NT2/D1 (cell line): ENCODE data around the gene RSAD1.

Source experiments
- DNase-seq: peaks from one replicate; pipeline ENCODE4 v3.0.0-alpha.2; 2011; ENCODE audit warnings: low read depth, low spot score
- H3K27me3 ChIP-seq: 2 replicates; pipeline ENCODE4 v1.6.0; 2011; ENCODE audit warnings: mild to moderate bottlenecking; ENCODE audit not compliant: insufficient read length, insufficient read depth
- H3K36me3 ChIP-seq: 2 replicates; pipeline ENCODE4 v1.6.1; 2011; ENCODE audit warnings: mild to moderate bottlenecking, low read length, mixed read lengths; ENCODE audit not compliant: insufficient read depth, insufficient read length
- H3K4me1 ChIP-seq: 2 replicates; pipeline ENCODE4 v1.5.1; 2011; ENCODE audit not compliant: insufficient read depth, insufficient read length
- H3K4me3 ChIP-seq: 2 replicates; pipeline ENCODE4 v1.5.1; 2011; ENCODE audit warnings: low read depth; ENCODE audit not compliant: insufficient read length
- H3K9ac ChIP-seq: 2 replicates; pipeline ENCODE4 v1.6.0; 2011; ENCODE audit warnings: low read depth; ENCODE audit not compliant: insufficient read length
- H3K9me3 ChIP-seq: 2 replicates; pipeline ENCODE4 v1.5.1; 2011; ENCODE audit warnings: mild to moderate bottlenecking, low read length; ENCODE audit not compliant: insufficient read depth
- SUZ12 ChIP-seq: IDR thresholded peaks from 2 replicates; pipeline ENCODE4 v1.6.1; 2011; ENCODE audit not compliant: insufficient read length, insufficient read depth; ENCODE audit errors: extremely low read depth
- YY1 ChIP-seq: IDR thresholded peaks from 2 replicates; pipeline ENCODE4 v1.6.1; 2011; ENCODE audit not compliant: insufficient read length, insufficient read depth
- ZNF274 ChIP-seq: IDR thresholded peaks from 2 replicates; pipeline ENCODE4 v1.6.1; 2011; ENCODE audit warnings: mild to moderate bottlenecking, low read depth, low read length

The RSAD1 gene

DNA sequence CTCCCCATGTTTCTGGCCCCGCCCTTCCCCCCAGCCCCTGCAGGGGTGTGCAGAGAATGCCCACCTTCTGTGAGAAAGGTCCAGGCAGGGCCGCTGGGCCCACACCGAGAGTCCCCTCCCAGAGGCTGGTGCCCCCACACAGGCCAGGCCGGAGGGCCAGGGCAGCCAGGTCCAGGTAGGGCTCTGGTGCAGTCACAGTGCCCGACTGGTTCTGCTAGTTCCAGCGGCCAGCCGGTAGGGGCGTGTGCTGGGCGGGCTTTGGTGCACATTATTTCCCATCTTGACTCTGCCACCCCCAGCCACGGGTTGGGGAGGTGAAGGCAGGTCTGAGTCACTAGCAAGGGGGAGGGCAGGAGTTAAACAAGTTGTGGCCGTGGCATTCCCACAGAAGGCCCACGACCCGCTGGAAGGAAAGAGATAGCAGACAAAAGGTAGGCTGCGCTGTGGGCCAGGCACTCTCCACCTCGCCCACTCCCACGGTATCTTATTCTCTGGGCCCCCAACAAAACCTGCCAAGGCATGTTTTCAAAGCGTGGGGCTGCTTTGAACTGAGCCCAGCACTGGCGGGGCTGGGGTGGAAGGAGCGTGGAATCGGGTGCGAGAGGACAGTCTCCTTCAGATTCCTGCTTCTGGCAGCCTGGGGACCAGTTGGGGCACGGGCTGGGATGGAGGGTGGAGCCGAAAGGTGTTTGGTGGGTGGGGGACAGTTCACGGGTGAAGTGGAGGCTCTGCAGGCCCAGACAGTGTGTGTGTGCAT is 55.7 kb downstream of the RSAD1 start:
- H3K9me3 ChIP-seq: no peaks in the 10 kb centered on the region
- H3K36me3 ChIP-seq: no peaks in the 10 kb centered on the region
- TF ChIP-seq ZNF274: no peak
- TF ChIP-seq SUZ12: no peak
- no peak for TF ChIP-seq YY1
- H3K4me1 ChIP-seq: peaks cover 35% of the 10 kb centered on the region
- no peak for DNase-seq
- no peak overlapping the region for H3K9ac ChIP-seq
- no peak overlapping the region for H3K4me3 ChIP-seq
- peaks cover 41% of the 10 kb centered on the region for H3K27me3 ChIP-seq

DNA sequence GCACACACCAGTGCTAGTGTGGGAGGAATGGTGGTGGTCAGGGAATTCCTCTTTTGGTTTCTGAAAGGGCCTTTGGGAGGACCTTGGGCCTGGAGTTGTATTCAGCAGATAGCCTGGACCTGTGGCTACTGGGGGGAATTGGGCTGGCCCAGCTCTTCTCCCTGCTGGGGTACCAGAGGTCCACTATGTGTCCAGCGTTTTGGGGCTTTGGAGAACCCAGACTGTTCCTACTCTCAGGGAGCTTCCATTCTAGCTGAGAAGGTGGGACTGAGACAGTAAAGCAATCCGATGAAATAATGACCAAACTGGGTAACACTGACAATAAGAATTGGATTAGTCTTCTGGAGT is 56.3 kb downstream of the RSAD1 start:
- H3K9me3 ChIP-seq: no peaks in the 10 kb centered on the region
- no peaks in the 10 kb centered on the region for H3K36me3 ChIP-seq
- H3K4me1 ChIP-seq: peaks cover 38% of the 10 kb centered on the region
- H3K9ac ChIP-seq: no peak overlapping the region
- no peak for DNase-seq
- no peak overlapping the region for H3K4me3 ChIP-seq
- peaks cover 41% of the 10 kb centered on the region for H3K27me3 ChIP-seq
- TF ChIP-seq YY1: no peak
- no peak for TF ChIP-seq ZNF274
- TF ChIP-seq SUZ12: no peak

DNA sequence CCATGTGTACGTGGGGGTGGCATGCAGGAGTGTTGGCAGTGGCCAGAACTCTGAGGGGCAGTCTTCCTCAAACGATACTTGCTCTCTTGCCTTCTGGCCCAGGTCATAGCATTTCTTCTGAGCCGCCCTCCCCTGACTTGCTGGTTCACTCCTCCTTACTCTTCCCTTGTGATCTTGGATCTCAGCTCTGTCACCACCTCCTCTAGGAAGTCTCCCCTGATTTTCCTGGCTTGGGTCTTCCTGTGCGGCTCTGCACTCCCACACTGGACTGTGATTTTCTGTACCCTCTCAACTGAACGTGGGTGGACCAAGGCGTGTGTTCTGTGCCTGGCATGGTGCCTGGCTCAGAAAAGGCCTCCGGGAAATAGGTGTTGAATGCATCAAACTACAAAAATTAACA is 56.7 kb downstream of the RSAD1 start:
- H3K36me3 ChIP-seq: no peaks in the 10 kb centered on the region
- no peaks in the 10 kb centered on the region for H3K9me3 ChIP-seq
- no peak for DNase-seq
- no peak overlapping the region for H3K9ac ChIP-seq
- no peak overlapping the region for H3K4me3 ChIP-seq
- TF ChIP-seq ZNF274: no peak
- TF ChIP-seq SUZ12: no peak
- TF ChIP-seq YY1: no peak
- peaks cover 38% of the 10 kb centered on the region for H3K4me1 ChIP-seq
- H3K27me3 ChIP-seq: peaks cover 41% of the 10 kb centered on the region
